Amniotic stem cell (primary cell): ENCODE measurements around the gene CNOT11.
"Not testable (repeated sequence)": the region's sequence is repeated elsewhere in the genome, so short reads cannot be mapped to it uniquely, and the experiment has no call there.

Source experiments
- DNase-seq: peaks from one replicate; lab custom pipeline; 2025; lab: John Stamatoyannopoulos, UW

CNOT11 gene

GRCh38 chr2:101310090-101310833 lies 57.6 kb downstream of the CNOT11 start:
- DNase-seq = no peak

GRCh38 chr2:101310834-101311695 lies 58.4 kb downstream of the CNOT11 start:
- DNase-seq = no peak

GRCh38 chr2:101311696-101312017 lies 59.0 kb downstream of the CNOT11 start:
- no peak for DNase-seq

GRCh38 chr2:101316568-101316967 lies 63.9 kb downstream of the CNOT11 start:
- not testable (repeated sequence) for DNase-seq
